Thymus (tissue), 11 donors: ENCODE measurements around the gene SLC16A8. TPM values are rescaled to one million over a fixed set of nuclear protein-coding genes. Genes with fewer than 3 reads are reported as not detected.

Experiments
- DNase-seq, 9 donors: peaks; one replicate each; pipeline ENCODE4 v3.0.0-alpha.2; 2013; ENCODE audit warnings: low spot score in 9 of 9, low read depth in 6 of 9, missing footprints in 1 of 9
- H3K27ac ChIP-seq, 2 donors: one replicate each; pipeline ENCODE4 v1.5.1; 2013; ENCODE audit warnings: control low read depth in 1 of 2, low read depth in 1 of 2, low read length in 1 of 2, mild to moderate bottlenecking in 1 of 2, moderate library complexity in 1 of 2
- H3K27me3 ChIP-seq, 2 donors: one replicate each; pipeline ENCODE4 v1.5.1; 2013; ENCODE audit warnings: low read length in 1 of 2; ENCODE audit not compliant: control insufficient read depth in 2 of 2, insufficient read depth in 1 of 2
- H3K36me3 ChIP-seq, 2 donors: one replicate each; pipeline ENCODE4 v1.5.1; 2013; ENCODE audit warnings: low read length in 1 of 2, mild to moderate bottlenecking in 1 of 2, moderate library complexity in 1 of 2; ENCODE audit not compliant: control insufficient read depth in 2 of 2, insufficient read depth in 2 of 2
- H3K4me1 ChIP-seq, 2 donors: one replicate each; pipeline ENCODE4 v1.5.1; 2013; ENCODE audit warnings: low read length in 2 of 2; ENCODE audit not compliant: control insufficient read depth in 2 of 2, insufficient read depth in 2 of 2
- H3K4me3 ChIP-seq, 2 donors: one replicate each; pipeline ENCODE4 v1.5.1; 2013; ENCODE audit warnings: low read length in 2 of 2, control low read depth in 1 of 2, mild to moderate bottlenecking in 1 of 2
- H3K9me3 ChIP-seq, 2 donors: one replicate each; pipeline ENCODE4 v1.5.1; 2013; ENCODE audit warnings: low read length in 1 of 2, mild to moderate bottlenecking in 1 of 2; ENCODE audit not compliant: control insufficient read depth in 2 of 2, insufficient read depth in 1 of 2
- WGBS: extraction: QIAGEN DNeasy Blood & Tissue Kit; methylation state at CpG from one replicate; pipeline ENCODE4 v1.1.7; 2013; 5-methylcytosine and 5-hydroxymethylcytosine counted together
- polyA plus RNA-seq: library from polyadenylated mRNA; stranded (reverse); fragments of 200-250 nt; gene quantifications from one replicate; pipeline ENCODE4 v1.2.3, GENCODE V29; 2013
- total RNA-seq: library from RNA; stranded (reverse); fragments of 120-200 nt; gene quantifications from one replicate; pipeline ENCODE4 v1.2.4, GENCODE V29; 2013
- donor health status: healthy.

SLC16A8 gene
- total and polyA plus RNA-seq, 2 donors, result 1.1 to 1.3 TPM

DNA sequence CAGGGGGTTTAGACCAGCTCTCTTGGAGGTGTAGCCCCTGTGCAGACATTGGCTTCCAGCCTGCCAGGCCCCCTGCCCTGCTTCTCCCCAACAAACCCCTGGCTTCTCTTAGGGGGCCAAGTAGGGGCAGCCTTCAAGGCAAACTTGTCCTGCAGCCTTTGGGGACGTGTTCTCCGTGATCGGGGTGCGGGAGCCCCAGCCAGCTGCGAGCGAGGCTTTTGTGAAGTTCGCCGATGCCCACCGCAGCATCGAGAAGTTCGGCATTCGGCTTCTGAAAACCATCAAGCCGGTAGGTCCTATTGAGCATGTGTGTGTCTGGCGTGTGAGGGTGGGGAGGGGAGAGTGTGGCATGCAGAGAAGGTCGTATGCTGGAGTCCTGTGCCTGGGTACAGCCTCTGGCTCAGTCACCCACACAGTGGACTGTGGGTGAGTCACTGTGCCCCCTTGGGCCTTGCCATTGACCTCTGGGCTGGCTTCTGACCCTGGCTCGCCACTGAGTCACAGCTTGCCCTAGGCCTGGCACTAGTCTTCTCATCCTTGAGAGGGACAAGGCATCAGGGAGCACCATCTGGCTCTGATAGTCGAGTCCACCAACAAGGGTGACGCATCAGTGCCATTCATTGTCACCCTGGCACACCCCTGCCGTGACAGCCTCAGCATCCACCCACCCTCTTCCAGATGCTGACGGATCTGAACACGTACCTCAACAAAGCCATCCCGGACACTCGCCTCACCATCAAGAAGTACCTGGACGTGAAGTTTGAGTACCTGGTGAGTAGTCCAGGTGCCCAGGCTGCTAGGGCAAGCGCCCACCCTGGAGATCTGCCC, 11.4 kb downstream of the SLC16A8 start:
- no peak overlapping the region for H3K27ac ChIP-seq
- no peak for DNase-seq
- no peaks in the 10 kb centered on the region for H3K9me3 ChIP-seq
- no peak overlapping the region for H3K4me3 ChIP-seq
- WGBS, result 98% methylated on average over 25 of the region's 25 CpGs
- no peaks in the 10 kb centered on the region for H3K27me3 ChIP-seq
- peaks cover 0 to 5% of the 10 kb centered on the region in 2 donors for H3K4me1 ChIP-seq
- H3K36me3 ChIP-seq, result peaks cover 9 to 23% of the 10 kb centered on the region in 2 donors

DNA sequence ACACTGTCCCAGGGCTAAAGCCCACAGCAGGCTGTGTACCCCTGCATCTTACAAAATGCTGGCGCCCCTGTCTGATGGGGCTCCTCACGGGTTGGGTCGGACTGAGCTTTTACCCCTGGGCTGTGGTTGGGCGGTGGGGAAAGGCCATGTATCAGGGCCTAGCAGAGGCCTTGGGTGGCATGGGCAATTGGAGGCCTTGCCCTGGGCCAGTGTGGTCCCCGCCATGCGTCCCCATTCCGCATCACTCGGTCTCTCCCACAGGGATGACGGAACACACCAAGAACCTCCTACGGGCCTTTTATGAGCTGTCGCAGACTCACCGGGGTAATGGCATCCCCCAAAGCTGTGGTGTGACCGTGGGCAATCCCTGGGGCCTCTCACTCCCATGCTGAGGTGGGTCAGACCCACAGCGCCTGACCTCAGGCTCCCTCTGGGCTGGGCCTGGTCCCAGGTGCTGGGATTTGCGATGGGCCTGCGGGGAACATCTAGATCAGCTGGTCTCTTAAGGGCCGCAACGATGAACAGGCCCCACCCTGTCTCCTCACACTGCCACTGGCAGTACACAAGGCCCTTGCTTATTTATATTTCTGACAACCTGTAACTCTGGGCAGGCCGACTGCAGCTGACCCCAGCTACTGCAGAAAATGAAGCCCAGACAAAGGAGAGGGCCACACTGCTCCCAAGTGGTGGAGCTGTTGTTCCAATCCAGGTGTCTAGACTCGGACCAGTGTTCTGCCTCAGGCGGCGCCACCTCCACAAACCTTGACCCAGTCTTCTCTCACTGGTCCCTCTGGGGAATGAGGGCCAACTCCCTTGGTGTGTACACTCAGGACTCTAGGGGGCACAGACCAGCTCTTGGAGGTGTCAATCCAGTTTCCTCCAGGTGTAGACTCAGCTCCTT, 12.3 kb downstream of the SLC16A8 start:
- peaks cover 0 to 5% of the 10 kb centered on the region in 2 donors for H3K4me1 ChIP-seq
- H3K27me3 ChIP-seq, result no peaks in the 10 kb centered on the region
- no peak overlapping the region for H3K4me3 ChIP-seq
- 95% methylated on average over 22 of the region's 22 CpGs for WGBS
- no peak overlapping the region for H3K27ac ChIP-seq
- peaks cover 9 to 27% of the 10 kb centered on the region in 2 donors for H3K36me3 ChIP-seq
- DNase-seq, result no peak
- H3K9me3 ChIP-seq, result no peaks in the 10 kb centered on the region

DNA sequence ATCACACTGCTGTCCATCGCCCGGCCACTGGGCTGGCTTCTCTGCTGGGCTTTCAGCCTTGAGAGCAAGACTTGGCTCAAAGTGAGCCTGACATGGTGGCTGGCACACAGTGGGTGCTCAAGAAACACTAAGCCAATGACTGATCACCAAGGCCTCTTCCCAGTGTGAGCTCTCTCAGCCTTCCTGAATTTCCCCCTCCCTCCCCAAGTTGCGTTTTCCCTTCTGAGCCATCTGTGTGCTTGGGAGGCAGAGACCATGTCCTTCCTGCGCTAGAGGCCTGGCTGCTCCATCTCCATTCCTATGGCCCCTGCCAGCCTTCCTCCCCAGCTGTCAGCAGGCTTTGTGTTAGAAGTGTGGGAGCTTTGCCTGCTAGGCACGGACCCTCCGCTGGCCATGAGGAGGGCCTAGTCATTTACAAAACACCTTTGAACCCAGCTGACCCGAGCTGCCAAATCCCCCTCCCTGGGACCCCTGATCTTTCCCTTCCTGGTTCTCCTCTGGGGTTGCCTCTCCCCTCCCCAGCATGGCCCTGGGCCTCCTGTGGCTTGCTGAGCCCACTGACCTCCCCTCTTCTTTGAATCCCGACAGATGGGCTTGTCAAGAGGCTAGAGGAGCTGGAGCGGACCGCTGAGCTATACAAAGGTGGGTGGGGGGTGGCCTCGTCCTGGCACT, 13.6 kb downstream of the SLC16A8 start:
- Histone ChIP-seq H3K4me3 (no peak overlapping the region), H3K27ac (no peak overlapping the region), H3K4me1 (peaks cover 0 to 2% of the 10 kb centered on the region in 2 donors), H3K36me3 (peaks cover 9 to 37% of the 10 kb centered on the region in 2 donors), H3K9me3 (no peaks in the 10 kb centered on the region), H3K27me3 (no peaks in the 10 kb centered on the region)
- no peak for DNase-seq
- 97% methylated on average over 11 of the region's 11 CpGs for WGBS

DNA sequence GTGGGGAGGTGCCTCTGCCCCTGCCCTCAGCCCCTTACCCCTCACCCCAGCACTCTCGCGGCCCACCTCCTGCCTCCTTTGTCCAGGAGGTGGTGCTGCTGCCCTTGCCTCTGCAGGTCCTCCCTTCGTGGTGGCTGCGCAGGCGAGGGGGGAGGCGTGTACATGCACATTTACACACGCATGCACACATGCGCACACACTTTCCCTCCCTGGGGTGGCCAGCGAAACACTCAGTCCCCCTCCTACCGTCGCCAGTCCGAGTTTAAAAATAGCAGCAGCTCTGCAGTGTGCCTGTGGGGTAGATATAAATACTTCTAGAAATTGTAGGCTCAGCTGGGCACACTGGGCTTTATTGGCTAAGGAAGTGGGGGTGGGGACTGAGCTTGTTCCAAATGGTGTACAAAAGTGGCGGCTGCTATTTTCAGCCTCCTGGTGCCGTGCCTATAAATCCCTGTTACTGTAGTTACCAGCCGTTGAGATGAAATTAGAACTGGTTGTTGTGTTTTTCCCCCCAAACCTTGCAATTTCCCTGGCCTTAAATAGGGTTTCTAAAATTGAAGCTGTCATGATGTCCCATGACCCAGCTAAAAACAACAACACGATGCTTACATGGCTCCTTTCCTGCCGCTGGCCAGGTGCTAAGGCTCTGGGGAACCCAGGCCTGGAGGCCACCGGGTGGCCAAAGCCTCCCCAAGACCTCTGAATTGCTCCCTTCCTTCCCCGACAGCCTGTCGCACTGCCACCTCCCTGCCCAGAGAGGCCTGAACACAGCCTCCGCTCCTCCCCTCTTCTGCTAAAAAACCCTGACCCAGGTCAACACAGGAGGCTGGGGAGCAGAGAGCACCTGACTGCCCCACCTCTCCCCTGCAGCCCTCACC, 14.4 kb downstream of the SLC16A8 start:
- no peak for DNase-seq
- Histone ChIP-seq H3K27me3 (no peaks in the 10 kb centered on the region), H3K9me3 (no peaks in the 10 kb centered on the region), H3K4me1 (no peaks in the 10 kb centered on the region), H3K36me3 (peaks cover 9 to 33% of the 10 kb centered on the region in 2 donors), H3K27ac (no peak overlapping the region), H3K4me3 (no peak overlapping the region)
- 92% methylated on average over 21 of the region's 21 CpGs for WGBS

DNA sequence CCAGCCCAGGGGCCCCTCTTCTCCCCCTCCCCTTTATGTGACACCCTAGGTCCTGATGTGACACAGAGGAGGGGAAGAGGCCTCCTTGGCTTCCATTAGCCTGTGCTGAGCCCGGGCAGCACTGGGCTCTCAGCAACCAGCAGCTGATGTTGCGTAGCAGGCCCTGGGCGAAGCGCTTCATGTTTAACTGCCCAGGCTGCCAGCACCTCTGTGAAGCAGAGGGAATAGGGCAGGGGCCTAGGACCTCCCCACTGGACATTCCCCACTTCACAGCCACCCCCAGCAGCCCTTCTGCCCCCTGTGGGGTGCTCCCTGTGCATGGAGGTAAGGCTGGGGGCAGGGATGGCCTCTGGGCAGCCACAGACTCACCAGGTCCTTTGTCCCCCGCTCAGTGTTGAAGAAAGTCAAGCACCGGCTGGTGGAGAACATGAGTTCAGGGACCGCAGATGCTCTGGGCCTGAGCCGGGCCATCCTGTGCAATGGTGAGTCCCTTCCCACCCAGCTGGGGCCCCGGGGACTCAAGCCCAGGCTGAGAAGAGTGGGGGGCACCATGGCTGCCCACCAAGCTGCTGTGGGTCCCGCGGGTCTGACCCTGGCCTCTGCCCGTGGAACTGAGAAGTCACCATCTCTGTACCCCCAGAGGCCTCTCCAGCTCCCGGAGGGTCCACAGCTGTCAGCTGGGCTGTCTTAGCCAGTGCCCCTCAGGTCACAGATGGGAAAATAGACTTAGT, 15.2 kb downstream of the SLC16A8 start:
- Histone ChIP-seq H3K27ac (no peak overlapping the region), H3K4me3 (no peak overlapping the region), H3K27me3 (no peaks in the 10 kb centered on the region), H3K9me3 (no peaks in the 10 kb centered on the region), H3K4me1 (no peaks in the 10 kb centered on the region), H3K36me3 (peaks cover 9 to 33% of the 10 kb centered on the region in 2 donors)
- WGBS, result 98% methylated on average over 13 of the region's 13 CpGs
- no peak for DNase-seq

DNA sequence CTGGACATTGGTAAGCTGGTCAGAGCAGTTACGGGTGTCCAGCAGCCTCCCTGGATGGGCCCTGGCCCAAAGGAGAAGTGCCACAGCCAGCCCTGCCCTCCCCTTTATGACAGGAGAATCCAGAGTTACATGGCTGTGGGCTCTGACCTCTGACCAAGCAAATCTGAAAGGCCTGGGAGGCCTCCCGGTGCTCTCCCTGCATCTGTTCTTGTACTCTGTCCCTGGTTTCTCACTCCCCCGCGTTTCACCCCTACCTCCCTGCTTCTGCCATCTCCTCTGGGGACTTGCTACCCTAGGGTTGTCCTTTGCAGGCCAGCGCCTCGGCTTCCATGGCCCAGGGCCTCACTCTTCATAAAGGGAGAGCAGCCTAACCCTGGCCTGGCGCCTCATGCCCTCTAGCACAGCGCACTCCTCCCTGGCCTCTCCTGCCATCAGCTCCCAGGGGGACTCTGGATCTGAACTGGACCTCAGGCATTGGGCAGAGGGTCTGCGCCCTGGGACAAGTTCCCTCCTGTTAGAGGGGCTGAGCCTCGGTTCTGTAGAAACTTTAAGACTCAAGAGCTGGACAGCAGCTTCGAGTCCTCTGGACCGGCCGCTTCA, 16.1 kb downstream of the SLC16A8 start:
- WGBS, result 98% methylated on average over 13 of the region's 13 CpGs
- H3K36me3 ChIP-seq, result peaks cover 4 to 31% of the 10 kb centered on the region in 2 donors
- H3K9me3 ChIP-seq, result no peaks in the 10 kb centered on the region
- DNase-seq, result no peak
- no peak overlapping the region for H3K4me3 ChIP-seq
- H3K4me1 ChIP-seq, result no peaks in the 10 kb centered on the region
- no peaks in the 10 kb centered on the region for H3K27me3 ChIP-seq
- H3K27ac ChIP-seq, result no peak overlapping the region

DNA sequence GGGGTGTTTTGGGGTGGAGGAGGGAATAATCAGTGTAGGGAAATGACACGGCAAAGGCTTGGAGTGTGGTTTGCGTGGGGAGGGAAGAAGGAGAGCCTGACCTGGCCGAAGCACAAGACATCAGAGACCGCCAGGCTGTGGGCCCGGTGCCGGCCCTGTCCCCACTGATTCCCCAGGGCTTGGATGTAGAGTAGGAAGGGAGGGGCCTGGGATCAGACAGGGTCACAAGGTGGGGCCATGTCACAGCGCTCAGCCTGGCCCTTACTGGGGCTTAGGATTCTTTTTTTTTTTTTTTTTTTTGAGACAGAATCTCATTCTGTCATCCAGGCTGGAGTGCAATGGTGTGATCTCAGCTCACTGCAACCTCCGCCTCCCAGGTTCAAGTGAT, 17.0 kb downstream of the SLC16A8 start:
- WGBS, result 97% methylated on average over 8 of the region's 8 CpGs
- H3K4me3 ChIP-seq, result no peak overlapping the region
- H3K4me1 ChIP-seq, result no peaks in the 10 kb centered on the region
- no peaks in the 10 kb centered on the region for H3K27me3 ChIP-seq
- DNase-seq, result no peak
- no peaks in the 10 kb centered on the region for H3K9me3 ChIP-seq
- H3K27ac ChIP-seq, result no peak overlapping the region
- H3K36me3 ChIP-seq, result peaks cover 0 to 26% of the 10 kb centered on the region in 2 donors
